ENCODE measurements around the gene DCAF6.

DNA sequence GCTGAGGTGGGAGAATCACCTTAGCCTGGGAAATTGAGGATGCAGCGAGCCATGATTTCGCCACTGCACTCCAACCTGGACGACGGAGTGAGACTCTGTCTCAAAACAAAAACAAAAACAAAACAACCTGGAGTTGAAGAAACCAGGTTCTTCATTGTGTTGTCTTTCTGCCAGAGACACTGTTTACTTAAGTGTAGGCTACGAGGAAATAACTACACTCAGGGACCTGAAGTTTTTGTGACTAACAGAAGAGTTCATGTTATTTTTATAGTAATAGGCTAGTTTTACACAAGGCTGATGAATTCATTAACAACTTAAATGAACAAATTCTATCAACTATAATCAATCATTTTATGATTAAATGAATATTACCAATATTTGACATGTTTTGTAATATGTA lies 98.9 kb downstream of the DCAF6 start:
- TF ChIP-seq CTCF (IDR thresholded peaks at IDR 0.05) (no peak), POLR2A (IDR thresholded peaks at IDR 0.05) (no peak)
